ENCODE results near the gene RAB8A.
A peak's percentile ranks its signal among the peaks of the same experiment; 100 is the strongest.

The RAB8A gene

DNA sequence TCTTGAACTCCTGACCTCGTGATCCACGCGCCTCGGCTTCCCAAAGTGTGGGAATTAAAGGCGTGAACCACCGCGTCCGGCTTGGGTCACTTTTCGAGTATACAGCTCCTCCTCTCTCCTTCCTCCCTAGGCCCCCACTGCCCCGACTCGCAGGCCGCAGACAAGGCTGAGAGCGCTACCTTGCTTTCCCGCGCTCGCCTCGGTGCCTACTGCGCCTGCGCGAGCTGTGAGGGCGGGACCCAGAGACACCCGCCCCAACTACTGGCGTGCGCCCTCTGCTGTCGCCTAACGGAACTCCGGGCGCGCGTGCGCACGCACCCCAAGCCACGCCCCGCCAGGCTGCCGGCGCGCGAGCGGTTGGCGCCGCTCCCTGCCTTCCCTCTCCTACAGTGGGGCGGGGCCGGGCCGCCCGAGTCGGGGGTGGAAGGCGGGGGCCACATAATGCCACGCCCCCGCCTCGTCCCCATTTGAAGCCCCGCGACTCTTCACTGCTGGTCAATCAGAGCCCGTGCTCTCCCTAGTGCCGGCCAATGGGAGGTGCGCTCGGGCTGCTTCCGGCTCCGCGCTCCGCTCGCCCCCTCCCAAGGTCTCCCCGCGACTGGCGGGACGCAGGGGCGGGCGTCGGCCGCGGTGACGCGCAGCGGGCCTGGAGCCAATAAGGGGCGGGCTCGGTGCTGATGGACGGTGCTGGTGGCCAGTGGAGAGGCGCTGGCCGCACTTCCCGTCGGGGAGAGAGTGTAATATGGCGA is at the start of gene RAB8A:
RAB8A (plus strand) TSS at position 730 of the 749 bp plus-strand sequence; CDS start at position 743, 13 bp downstream.
- peak; percentile 100 for DNase-seq

- DNase-seq, result no peak
Measured at GRCh38 chr19:16061943-16062342, 49.7 kb upstream of the RAB8A start.

- DNase-seq, result peak; percentile 76
Measured at GRCh38 chr19:16062789-16063188, 48.9 kb upstream of the RAB8A start.

GRCh38 chr19:16064209-16064889 is 47.3 kb upstream of the RAB8A start:
- DNase-seq, result no peak

GRCh38 chr19:16066611-16067104 is 45.0 kb upstream of the RAB8A start:
- peak; percentile 77 for DNase-seq

DNA sequence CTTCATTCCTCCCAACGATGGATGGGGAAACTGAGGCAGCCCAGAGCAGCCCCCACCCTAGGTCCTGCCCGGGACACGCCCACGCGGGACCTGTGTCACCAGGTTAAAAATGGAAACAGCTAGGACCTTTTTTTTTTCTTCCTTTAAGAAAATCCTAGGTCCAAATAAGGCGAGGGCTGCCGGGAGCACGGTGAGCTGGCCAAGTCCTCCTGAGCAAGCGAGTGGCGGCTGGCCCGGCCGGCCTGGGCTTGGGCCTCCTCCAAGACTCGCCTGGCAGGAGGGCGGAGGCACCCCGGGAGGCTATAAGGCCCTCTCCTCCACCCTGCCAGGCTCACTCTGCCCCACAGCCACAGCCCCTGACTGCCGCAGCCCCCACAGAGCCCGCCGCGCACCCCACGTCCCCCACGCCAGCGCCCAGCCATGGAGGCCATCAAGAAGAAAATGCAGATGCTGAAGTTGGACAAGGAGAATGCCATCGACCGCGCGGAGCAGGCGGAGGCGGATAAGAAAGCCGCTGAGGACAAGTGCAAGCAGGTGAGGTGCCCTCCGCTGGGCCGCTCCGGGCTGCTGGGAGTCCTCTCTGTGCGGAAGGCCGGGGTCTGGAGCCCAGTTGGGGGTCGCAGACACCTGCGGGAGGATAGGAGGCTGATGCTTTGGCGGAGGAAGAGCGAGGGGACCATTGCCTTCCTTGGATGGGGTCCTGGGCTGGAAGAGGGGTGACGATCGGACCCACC is 44.3 kb upstream of the RAB8A start:
- no peak for DNase-seq

DNA sequence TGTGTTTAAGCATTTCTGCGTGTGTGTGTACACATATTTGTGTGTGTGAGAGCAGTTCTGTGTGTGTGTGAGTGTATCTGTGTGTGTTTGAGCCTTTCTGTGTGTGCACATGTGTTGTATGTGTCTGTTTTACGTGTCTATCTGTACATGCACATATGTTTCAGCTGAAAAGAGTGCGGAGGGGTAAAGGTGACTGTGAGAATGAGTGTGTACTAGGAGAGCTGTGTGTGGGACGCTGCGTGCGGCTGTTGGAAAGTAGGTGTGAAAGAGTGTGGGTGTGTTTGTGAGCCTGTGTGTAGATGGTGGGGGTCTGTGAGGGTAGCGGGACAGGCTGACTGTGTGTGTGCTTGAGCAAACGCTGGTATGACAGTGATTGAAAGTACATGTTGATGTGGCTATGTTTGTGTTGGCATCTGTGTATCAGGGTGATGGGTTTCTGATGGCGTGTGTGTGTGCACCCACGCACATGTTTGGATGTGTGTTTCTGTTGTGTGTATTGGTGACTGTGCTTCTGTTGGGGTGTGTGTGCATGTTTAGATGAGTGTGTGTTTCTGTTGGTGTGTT is 42.9 kb upstream of the RAB8A start:
- DNase-seq, result no peak

DNA sequence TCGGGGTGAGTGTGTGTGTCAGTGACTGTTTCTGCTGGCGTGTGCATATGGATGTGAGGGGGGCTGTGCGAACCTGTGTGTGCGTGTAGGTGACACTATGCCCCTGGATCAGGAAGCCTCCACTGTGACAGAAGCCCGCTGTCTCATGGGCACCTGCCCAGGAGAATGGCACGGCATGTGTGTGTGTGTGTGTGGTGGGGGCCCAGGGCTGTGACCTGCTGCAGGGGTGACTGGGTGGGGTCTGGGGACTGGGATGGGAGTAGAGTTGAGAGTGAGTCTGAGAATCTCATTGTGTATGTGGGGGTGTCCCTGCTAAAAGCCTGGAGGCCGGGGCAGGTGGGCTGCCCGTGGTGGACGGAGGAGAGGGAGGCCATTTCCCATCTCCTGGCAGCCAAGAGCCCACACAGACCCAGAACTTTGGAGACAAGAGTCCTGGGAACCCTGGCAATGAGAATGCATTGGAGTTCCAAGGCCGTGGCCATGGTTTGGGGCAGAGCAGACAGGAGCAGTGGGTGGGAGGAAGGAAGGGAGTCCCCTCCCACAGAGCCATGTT is 41.8 kb upstream of the RAB8A start:
- DNase-seq, result no peak

DNA sequence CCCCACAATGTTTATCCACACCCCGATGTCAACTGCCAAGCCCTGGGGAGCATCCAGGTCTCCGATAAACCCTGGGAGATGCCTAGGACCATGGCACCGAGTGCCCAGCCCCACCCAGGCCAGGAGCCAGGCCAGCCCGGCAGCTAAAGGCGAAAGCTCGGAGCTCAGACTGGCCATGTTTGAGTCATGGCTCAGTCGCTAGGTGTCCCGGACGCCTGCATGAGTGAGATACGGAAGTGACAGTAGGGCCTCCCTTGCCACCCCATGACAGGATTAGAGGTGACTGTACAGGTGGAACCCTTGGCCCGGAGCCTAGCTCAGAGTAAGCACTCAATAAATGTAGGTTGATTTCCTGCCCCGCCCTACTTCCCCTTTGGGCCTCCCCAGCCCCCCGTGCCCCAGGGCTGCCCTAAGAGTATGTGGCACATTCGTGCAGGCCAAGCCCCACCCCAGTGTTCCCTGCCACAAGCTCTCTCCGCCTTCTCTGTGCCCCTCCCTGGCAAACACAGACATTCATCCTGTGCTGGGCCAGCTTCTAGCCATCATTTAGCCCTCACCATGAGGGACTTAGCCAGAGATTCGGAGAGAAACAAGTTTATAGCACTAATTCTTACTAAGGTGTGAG is 41.2 kb upstream of the RAB8A start:
- DNase-seq, result no peak

DNA sequence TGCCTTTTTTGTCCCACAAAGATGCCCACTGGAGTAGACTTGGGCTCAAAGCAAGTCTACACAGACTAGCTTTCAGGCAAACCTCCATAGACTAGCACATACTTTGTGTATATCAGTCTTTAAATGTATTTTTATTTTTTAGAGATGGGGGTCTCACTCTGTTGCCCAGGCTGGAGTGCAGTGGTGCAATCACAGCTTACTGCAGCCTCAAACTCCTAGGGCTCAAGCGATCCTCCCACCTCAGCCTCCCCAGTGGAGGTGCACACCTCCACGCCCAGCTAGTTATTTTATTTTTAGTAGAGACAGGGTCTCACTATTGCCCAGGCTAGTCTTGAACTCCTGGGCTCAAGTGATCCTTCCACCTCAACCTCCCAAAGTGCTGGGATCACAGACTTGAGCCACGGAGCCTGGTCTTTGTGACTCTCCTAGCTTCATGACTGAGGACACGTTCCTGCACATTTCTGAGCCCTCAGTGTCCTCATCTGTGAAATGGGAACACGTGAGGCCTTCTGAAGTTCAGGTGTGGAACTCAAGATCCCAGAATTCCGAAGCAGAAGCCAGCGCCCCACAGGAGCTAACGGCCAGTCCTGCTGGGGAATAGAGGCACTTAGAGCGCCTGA is 40.5 kb upstream of the RAB8A start:
- DNase-seq, result no peak

- DNase-seq, result no peak
Measured at GRCh38 chr19:16073481-16073880, 38.2 kb upstream of the RAB8A start.

DNA sequence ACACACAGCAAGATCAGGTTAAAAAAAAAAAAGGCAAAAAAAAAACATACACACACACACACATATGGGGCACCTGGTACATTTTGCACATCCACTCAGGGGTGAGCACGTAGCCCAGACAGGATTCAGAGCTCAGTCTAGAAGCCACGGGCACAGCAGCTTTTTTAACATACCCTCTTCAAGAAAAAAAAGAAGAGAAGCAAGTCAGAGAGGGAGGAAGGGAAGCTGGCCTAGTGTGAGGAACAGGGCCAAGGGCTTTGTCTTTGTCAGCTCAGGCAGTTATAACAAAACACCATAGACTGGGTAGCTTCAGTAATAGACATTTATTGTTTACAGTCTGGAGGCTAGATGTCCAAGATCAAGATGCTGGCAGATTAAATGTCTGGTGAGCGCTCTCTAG is 37.7 kb upstream of the RAB8A start:
- DNase-seq, result no peak

DNA sequence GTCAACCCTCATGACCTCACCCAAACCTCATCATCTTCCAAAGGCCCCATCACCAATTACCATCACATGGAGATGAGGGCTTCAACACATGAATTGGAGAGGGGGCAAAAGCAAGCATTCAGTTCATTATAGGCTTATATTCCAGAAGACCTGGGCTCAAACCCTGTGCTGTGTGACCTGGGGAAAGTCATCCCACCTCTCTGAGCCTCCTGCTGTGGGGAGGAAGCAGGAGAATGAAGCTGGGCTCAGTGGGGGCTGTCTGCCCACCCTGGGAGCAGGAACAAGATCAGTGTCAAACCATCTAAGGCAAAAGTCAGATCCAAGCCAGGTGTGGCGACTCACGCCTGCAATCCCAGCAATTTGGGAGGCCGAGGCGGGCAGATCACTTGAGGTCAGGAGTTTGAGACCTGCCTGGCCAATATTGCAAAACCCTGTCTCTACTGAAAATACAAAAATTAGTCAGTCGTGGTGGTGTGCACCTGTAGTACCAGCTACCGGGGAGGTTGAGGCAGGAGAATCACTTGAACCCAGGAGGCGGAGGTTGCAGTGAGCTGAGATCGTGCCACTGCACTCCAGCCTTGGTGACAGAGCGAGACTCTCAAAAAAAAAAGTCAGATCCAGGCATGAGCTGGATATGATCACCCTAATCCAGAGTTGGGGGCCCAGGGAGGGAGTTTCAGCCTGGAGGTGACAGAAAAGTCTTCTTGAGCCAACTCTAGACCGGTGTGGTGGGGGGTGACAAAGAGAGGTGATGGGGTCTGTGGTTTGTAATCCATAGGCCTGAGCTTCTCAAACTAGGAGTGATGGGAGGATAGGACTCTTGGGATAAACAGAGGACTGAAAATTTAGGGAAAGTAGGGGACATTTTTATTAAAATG is 37.0 kb upstream of the RAB8A start:
- DNase-seq, result no peak

- no peak for DNase-seq
Measured at GRCh38 chr19:16075430-16076153, 36.1 kb upstream of the RAB8A start.

GRCh38 chr19:16076154-16076957 is 35.3 kb upstream of the RAB8A start, which contains the start of gene TPM4:
TPM4 (plus strand) TSS chr19:16076495; CDS start chr19:16076566, 71 bp downstream.
- peak; percentile 74 for DNase-seq

DNA sequence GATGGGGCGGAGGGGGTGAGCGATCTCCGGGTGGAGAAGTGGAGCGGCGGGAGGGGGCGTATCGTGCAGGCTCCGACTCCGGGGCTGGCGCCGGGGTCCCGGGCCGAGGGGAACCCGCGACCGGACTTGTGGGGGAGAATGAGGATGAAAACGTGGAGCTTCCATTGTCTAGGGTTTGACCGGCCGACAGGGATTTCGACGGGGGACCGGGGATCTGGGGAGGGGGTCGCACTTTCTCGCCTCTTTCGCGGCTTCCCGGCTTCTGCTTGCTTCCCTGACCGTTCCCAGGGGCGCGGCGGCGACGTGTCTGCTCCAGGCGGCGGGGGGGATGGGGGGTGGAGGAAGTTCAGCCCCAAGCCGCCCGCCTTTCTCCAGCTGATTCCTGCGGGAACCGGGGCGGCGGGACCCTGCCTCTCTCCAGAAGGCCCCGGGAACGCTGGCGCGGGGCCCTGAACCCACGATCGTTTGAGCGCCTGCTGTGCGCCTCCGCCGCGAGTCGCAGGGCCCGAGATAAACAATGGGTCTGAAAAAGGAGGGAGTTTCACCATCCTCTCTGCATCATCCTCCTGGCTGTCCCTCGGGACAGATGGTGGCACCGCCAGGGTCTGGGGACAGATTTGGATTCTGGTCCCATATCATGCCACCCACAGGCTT is 34.6 kb upstream of the RAB8A start:
- peak; percentile 74 for DNase-seq

- DNase-seq, result peak; percentile 98
Measured at GRCh38 chr19:16077984-16078758, 33.5 kb upstream of the RAB8A start.

All from NCI-H82 (cell line).